GM18909 (cell line): Measurements from ENCODE around the gene C16orf46.
A peak's percentile ranks its signal among the peaks of the same experiment; 100 is the strongest.

Experiments used
- ATAC-seq: cut with Tn5 transposase; IDR thresholded peaks from one replicate; pipeline ENCODE4 v1.9.1; 2021; ENCODE audit warnings: mild to moderate bottlenecking; ENCODE audit not compliant: unreplicated experiment, poor library complexity

Gene C16orf46

GRCh38 chr16:81080233-81080632 is 3.2 kb upstream of the C16orf46 start:
- ATAC-seq = no peak

- peak; percentile 82 for ATAC-seq
Observed at GRCh38 chr16:81076566-81077075, 417 bp downstream of the C16orf46 start.

GRCh38 chr16:81073560-81074330 is 3.3 kb downstream of the C16orf46 start:
- no peak for ATAC-seq

GRCh38 chr16:81071805-81072204 is 5.2 kb downstream of the C16orf46 start:
- ATAC-seq = no peak

GRCh38 chr16:81070979-81071378 is 6.1 kb downstream of the C16orf46 start:
- ATAC-seq = no peak

- ATAC-seq = no peak
Observed at GRCh38 chr16:81069063-81069462, 8.0 kb downstream of the C16orf46 start.

- no peak for ATAC-seq
Observed at GRCh38 chr16:81067166-81067565, 9.9 kb downstream of the C16orf46 start.

- ATAC-seq = no peak
Observed at GRCh38 chr16:81066681-81067080, 10.4 kb downstream of the C16orf46 start.

GRCh38 chr16:81061871-81062608 is 15.0 kb downstream of the C16orf46 start:
- ATAC-seq = no peak

GRCh38 chr16:81061307-81061640 is 15.8 kb downstream of the C16orf46 start:
- ATAC-seq = no peak

GRCh38 chr16:81060576-81061306 is 16.3 kb downstream of the C16orf46 start:
- no peak for ATAC-seq

GRCh38 chr16:81053761-81054160 is 23.3 kb downstream of the C16orf46 start:
- ATAC-seq = no peak

GRCh38 chr16:81042821-81043220 is 34.2 kb downstream of the C16orf46 start:
- no peak for ATAC-seq

- ATAC-seq = no peak
Observed at GRCh38 chr16:81041696-81042095, 35.3 kb downstream of the C16orf46 start.

- ATAC-seq = no peak
Observed at GRCh38 chr16:81040842-81041241, 36.2 kb downstream of the C16orf46 start.

- ATAC-seq = no peak
Observed at GRCh38 chr16:81040131-81040530, 36.9 kb downstream of the C16orf46 start.

GRCh38 chr16:81036751-81037350 is 40.2 kb downstream of the C16orf46 start:
- ATAC-seq = no peak

GRCh38 chr16:81035975-81036750 is 40.9 kb downstream of the C16orf46 start:
- peak; percentile 66 for ATAC-seq

GRCh38 chr16:81035398-81035974 is 41.6 kb downstream of the C16orf46 start, which contains the start of gene ATMIN:
ATMIN (plus strand) TSS chr16:81035842; CDS start chr16:81035871, 29 bp downstream.
- ATAC-seq = peak; percentile 94
